GM21576 (cell line): ENCODE measurements around the gene CABP7.

Experiments
- ATAC-seq: cut with Tn5 transposase; IDR thresholded peaks from one replicate; pipeline ENCODE4 v1.9.1; 2021; ENCODE audit warnings: mild to moderate bottlenecking, moderate library complexity; ENCODE audit not compliant: unreplicated experiment

The CABP7 gene

GRCh38 chr22:29722151-29722550 lies 2.3 kb downstream of the CABP7 start:
- no peak for ATAC-seq

DNA sequence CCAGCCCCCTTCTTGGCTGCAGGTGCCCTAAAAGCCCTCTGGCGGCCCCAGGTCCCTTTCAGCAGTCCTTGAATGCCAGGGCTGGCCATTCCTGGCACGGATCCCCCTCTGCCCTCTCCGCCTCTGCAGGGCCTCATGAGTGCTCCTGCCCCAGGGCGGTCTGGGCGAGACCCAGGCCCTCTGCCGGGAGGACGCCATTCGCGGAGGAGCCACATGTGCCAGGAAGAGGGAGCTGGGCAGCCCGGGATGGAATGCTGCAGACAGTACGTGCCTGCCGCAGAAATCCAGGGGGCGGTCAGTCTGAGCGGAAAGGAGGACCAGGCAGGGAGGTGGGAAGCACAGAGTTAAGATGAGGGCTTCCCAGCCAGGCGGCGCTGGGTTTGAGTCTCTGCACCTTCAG lies 2.8 kb downstream of the CABP7 start:
- no peak for ATAC-seq

DNA sequence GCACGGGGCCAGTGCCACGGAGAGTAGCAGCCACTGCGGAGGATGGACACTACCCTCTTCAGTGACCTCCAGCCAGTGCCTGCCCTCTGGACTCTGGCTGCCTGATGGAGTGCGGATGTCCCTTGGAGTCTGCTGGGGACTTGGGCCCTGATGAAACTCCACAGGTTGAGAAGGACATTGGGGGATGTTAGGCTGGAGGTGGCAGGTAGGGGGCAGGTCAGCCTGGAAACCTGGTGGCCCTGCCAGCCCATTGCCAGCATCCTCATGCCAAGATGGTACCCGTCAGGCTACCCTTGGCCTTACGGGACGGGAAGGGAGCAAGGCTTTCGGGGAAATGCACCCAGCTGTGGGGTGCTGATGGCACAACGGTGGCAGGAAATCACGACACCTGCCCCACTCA lies 4.0 kb downstream of the CABP7 start:
- no peak for ATAC-seq

DNA sequence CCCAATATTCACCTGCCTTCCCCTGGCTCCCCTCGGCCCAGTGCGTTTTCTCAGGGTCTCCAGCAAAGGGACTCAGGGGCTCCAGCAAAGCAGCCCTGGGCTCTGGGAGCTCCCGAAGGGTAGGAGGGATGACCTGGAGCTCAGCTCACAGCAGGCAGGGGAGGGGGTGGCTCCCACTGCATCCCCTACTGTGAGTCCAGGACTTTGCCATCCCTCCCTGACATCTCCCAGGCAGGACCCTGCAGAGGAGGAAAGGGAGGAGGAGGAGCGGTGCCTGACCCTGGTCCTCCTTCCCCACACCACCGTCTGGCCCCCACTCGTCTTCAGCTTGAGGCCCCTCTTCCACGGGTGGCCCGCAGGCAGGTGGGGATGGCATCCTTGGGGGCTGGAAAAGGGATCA lies 5.0 kb downstream of the CABP7 start:
- ATAC-seq, result no peak

DNA sequence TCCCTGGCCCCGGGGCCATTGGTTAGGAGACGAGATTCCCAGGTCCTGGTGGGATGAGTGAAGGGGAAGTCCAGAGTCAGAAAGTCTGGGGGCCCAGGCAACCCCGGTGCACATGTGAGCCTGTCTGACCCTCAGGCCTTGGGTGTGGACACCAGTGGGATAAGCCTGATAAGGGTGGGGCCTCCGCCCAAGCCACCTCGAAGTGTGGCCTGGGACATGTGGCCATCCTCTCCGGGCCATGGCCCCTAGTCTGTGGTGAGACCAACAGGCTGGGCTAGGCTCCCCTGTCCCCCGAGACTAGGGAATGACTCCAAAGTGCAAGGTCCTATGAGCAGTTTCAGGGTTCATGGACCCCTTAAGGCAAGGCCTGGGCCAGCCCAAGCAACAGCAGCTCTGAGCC lies 6.3 kb downstream of the CABP7 start:
- no peak for ATAC-seq

DNA sequence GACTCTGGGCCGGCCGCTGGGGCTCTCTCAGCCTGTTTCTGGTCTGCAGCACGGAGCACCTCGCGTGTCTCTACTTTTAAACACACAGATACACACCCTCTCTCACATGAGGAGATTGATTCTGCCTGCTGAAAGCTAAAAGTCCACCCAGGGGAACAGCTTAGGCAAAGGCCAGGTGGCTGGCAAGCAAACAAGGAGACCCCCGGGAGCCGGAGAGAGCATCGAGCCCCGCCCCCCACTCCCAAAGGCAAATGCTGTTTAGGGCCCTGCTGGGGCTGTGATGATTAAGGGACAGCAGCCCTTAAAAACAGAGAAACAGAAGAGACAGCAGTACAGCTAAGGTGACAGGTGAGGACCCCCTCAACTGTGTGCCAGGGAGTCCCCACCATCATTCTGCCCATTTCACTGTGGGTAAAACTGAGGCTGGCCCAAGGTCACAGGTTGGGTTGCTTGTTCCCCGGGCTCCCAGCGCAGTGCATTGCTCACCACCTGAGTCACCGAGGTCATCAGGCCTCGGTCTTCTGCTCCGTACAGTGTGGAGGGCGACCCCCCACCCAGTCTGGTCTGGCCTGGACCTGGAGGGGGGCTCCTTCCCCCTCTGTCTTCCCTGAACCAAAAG lies 6.8 kb downstream of the CABP7 start:
- no peak for ATAC-seq

DNA sequence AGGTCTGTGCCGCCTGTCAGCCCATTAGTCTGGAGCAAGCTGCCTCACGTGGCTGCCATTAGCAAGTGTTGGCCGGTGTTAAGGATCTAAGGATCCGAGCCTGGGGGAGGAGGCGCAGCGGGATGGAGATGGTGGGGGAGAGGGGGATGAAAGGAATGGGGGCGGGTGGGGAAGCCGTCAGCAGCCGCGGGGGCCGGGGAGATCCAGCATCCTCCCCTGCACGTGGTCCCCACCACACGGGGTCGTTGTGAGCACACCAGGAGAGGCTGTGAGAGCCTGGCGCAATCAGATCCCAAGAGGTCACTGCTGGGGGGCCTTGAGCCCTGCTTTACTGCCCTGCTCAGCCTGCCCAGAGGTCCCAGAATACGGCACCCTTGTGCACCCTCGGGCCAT lies 7.3 kb downstream of the CABP7 start:
- ATAC-seq, result no peak

- ATAC-seq, result no peak
These were observed 9.4 kb downstream of the CABP7 start for GRCh38 chr22:29729161-29729560.

DNA sequence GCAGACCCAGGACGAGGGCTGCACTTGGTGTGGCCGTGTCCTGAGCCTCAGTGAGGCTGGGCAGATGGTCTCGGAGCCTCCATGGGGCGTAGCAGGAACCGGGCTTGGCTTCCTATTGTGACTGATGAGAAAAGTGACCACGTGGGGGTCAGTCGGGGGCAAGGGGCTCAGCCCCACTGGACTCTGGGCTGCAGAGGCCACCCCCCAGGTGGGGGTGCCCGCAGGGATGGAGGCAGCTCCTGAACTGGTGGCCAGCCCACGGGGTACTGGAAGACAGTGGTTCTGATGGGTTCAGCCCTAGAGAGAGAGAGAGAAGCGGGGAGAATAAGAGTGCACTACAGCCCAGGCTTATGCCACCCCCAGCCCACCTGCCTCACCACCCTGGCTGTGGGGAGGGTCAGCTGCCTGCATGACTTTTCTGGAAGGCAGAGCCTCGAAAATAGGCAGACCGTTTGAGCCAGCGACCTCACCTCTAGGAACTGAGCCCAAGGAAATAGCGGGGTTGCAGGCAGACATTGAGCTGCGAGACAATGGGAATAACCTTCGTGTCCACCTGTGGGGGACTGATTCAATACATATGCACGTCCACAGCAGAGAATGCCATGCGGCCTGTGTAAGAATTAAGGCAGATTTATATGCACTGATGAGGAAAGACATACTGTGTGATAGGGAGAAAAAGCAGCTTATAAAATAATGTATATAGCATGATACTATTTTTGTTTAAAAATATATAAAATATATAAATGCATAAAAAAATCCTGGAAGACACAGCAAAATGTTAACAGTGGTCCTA lies 11.5 kb downstream of the CABP7 start:
- no peak for ATAC-seq

DNA sequence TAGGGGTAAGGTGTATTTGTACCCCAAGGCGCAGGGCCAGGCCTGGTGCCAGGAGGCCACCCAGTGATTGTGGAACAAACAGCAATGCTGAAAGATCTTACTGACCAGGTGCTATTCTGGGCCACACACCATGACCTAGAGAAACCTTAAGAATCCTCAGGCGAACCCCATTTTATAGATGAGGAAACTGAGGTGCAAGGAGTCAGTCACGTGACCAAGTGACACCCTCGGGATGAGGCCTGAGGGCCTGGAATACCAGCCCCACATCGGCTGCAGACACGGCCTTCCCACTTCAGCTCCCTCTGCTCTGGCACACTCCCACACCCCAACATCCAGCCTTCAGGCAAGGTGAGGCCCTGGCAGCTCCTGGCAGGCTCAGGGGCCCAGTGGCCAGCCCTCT lies 13.1 kb downstream of the CABP7 start:
- ATAC-seq, result no peak

DNA sequence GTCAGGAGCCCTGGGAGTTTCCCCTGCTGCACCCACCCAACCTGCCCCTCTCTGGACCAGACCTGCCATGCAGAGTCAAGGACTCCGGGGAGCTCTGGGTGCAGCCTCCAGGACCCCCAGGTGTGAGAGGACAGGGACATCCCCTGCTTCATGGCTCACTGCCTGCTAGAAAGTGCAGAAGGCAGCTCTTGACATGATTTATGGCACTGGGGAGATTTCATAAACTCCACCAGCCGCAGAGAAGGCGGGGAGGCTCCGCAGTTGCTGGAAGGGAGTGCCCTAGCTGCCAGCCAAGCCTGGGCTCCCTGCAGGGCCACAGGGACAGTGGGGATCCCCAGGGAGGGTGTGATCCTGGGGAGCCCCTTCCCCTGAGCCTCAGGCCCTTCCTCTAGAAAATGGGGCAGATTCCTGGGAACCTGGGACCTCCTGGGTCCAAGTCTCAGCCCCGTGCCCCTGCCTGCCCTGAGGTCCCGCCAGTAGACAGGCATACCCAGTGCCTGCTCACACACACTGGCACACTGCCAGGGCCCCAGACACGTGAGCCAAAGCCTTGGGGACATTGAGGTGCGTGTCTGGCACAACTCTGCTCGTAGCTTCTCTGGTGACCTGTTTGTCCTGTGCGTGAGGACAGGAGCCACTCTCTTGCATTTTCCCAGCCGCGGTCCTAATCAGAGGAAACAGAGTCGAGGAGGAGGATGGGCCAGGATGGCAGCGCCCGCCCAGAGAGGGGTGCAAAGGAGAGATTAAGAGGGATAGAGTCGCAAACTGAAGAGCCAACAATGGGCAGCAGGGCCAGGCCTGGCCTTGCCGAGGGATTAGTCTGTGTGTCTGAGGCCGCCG lies 13.8 kb downstream of the CABP7 start:
- ATAC-seq, result no peak

DNA sequence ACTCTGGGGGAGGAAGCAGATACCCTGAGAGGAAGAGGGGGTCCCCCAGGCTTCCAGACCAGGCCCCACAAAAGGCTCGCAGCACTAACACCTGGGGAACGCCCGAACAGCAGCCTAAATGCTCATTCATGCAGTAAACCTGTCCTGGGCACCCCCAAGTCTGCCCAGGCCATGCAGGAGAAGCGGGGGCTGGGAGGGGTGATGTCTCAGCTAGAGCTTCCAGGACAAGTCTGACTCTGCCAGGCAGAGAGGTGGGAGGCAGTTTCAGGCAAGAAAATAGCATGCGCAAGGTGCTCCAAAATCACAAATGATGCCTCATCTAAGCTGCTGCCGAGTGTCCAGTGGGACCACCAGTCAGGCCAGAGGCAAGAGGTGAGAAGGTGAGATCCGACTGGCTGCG lies 14.6 kb downstream of the CABP7 start:
- no peak for ATAC-seq

DNA sequence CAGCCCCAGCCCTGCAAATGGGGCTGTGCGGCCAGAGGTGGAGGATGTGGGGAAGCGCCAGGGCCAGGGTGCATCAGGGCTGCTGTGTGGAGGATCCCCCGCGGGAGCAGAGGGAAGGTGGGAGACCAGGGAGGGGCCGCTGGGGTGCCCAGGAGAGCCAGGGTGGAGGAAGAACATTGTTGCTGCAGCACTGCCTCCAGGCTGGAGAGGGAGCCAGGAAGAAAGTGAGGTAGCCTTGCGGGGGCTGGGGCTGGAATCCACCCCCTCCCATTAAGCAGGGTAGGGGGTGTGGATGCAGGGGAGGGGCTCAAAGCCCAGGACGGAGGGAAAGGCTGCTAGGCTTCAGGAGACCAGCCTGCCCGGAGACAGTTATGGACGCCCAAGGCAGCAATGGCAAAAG lies 15.0 kb downstream of the CABP7 start:
- ATAC-seq, result no peak

DNA sequence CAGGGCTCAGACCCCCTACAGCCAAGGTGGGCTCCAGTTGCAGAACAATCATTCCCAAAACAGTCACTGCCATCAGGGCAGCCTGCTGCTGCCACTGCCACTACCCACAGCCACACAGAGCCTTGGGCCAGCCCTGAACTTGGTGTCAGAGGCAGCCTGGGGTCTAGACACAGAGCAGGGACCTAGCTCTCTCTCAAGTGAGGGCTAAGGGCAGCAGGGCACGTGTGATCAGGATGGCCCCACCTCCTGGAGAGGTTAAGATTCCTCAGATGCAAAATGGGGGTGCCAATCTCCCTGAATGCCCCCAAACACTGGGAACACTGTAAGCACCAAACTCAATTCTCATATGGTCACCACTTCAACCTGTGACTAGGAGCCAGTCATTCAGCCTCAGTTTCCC lies 15.6 kb downstream of the CABP7 start:
- no peak for ATAC-seq

DNA sequence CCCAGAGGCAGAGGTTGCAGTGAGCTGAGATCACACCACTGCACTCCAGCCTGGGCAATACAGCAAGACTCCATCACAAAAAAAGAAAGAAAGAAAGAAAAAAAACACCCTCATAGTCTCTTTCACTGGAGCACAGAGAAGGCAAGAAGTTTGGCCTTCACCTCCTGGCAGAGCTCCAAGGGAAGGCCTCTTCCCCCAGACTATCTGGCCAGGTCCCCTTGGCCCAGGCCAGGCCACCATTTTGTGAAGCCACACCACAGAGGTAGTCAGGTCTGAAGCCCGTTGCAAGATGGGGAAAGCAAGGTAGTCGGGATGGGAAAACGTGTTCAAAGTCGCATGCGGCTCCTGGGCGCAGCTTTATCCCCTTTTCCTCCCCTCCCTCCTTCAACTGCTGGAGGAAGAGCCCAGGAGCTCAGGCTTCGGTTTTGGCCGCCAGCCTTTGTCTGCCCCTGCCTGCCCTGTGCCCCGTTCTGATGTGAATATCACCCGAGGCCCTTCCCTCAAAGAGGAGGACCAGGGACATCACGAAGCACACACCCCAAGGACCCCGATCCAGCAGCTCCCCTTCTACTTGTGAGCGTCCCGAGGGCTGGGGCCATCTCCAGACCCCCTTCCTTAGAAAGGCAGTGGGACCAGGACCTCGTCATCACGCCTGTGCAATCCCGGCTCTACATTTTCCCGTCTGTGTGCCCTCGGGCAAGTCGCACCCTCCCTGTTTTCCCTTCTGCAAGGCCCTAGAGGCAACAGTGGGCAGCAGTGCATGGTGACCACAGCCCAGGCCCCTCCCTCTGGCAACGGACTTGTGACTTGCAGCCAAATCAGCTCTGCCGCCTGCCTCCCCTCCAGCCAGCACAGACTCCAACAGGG lies 17.7 kb downstream of the CABP7 start:
- no peak for ATAC-seq

- no peak for ATAC-seq
These were observed 18.5 kb downstream of the CABP7 start for GRCh38 chr22:29738118-29738815.

GRCh38 chr22:29739346-29739875 lies 19.6 kb downstream of the CABP7 start:
- ATAC-seq, result no peak

GRCh38 chr22:29740216-29740615 lies 20.4 kb downstream of the CABP7 start:
- ATAC-seq, result no peak

GRCh38 chr22:29741926-29742325 lies 22.1 kb downstream of the CABP7 start:
- no peak for ATAC-seq

DNA sequence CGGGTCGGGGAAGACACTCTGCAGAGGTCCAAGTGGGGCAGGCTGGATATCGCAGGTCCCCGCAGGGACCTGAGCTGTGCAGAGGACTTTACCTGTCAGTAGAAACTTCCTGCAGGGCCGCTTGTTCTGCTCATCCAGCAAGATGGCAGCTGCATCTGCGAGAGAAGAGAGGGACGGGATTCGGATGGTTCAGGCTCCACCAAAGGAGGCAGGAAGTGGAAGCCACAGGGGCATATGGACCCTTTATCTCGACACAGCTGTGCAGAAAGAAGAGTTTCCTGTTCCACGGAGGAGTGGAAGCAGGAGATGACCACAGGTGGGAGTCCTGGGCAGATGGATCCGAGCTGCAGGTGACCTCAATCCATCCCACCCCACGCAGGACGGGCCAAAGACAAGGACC lies 22.5 kb downstream of the CABP7 start:
- ATAC-seq, result no peak
